Cardiac atrium fibroblast (primary cell): ENCODE data around the gene TXLNA. TPM values are rescaled to one million over a fixed set of nuclear protein-coding genes. Genes with fewer than 3 reads are reported as not detected.

Source experiments
- total RNA-seq: library from RNA; depleted of rRNA; stranded (reverse); fragments of >200 nt; gene quantifications from 2 replicates; pipeline ENCODE4 v1.2.3, GENCODE V29; 2015

Gene TXLNA
- total RNA-seq, result 49.5 and 58.6 TPM in 2 replicates

GRCh38 chr1:32179443-32180185 lies at the start of gene TXLNA:
Gene TXLNA (plus strand): TSS chr1:32179675. CDS start chr1:32180346, 671 bp downstream.

GRCh38 chr1:32200226-32201010 lies 20.9 kb downstream of the TXLNA start, which contains the start of gene CCDC28B:
Gene CCDC28B (plus strand): TSS chr1:32200595. CDS start chr1:32201936, 1,341 bp downstream.

GRCh38 chr1:32205401-32206370 lies 26.2 kb downstream of the TXLNA start, which contains the start of gene IQCC:
Gene IQCC (plus strand): TSS chr1:32205671. CDS start chr1:32205682, 11 bp downstream.

GRCh38 chr1:32208891-32209328 lies 29.4 kb downstream of the TXLNA start, which contains the start of gene DCDC2B:
Gene DCDC2B (plus strand): TSS chr1:32209089. CDS start chr1:32209094, 5 bp downstream.

GRCh38 chr1:32221980-32222755 lies 42.7 kb downstream of the TXLNA start, which contains the start of the genes EIF3I and TMEM234:
Gene EIF3I (plus strand): TSS chr1:32222407. CDS start chr1:32222442, 35 bp downstream.
Gene TMEM234 (minus strand): TSS chr1:32222353. CDS start chr1:32222322, 31 bp downstream.

GRCh38 chr1:32246888-32247273 lies 67.4 kb downstream of the TXLNA start, which contains the start of gene FAM167B:
Gene FAM167B (plus strand): TSS chr1:32247222. CDS start chr1:32247422, 200 bp downstream.

Other genes with a start within 250 kb of the TXLNA start
- gene PTP4A2, start 241.3 kb upstream of the TXLNA start, total RNA-seq, result 278 and 307 TPM in 2 replicates
- gene KHDRBS1, start 165.8 kb upstream of the TXLNA start, total RNA-seq, result 37.9 and 43.7 TPM in 2 replicates
- gene TMEM39B, start 106.7 kb upstream of the TXLNA start, total RNA-seq, result 5.0 and 11.4 TPM in 2 replicates
- gene KPNA6, start 71.6 kb upstream of the TXLNA start, total RNA-seq, result 35.6 and 41.8 TPM in 2 replicates
- 9.4 and 15.7 TPM in 2 replicates for gene CCDC28B, start 20.9 kb downstream of the TXLNA start, total RNA-seq
- gene IQCC, start 26.0 kb downstream of the TXLNA start, total RNA-seq, result 1.3 and 1.6 TPM in 2 replicates
- not detected in 2 replicates for gene DCDC2B, start 29.4 kb downstream of the TXLNA start, total RNA-seq
- 11.9 and 14.7 TPM in 2 replicates for gene TMEM234, start 42.7 kb downstream of the TXLNA start, total RNA-seq
- gene EIF3I, start 42.7 kb downstream of the TXLNA start, total RNA-seq, result 263 and 299 TPM in 2 replicates
- 2.8 TPM in 1 of 2 replicates, not detected in the other for gene FAM167B, start 67.5 kb downstream of the TXLNA start, total RNA-seq
- 0.49 TPM in 1 of 2 replicates, not detected in the other for gene LCK, start 71.6 kb downstream of the TXLNA start, total RNA-seq
- gene HDAC1, start 112.4 kb downstream of the TXLNA start, total RNA-seq, result 67.1 and 70.9 TPM in 2 replicates
- 268 and 400 TPM in 2 replicates for gene MARCKSL1, start 156.6 kb downstream of the TXLNA start, total RNA-seq
- gene FAM229A, start 182.8 kb downstream of the TXLNA start, total RNA-seq, result 0.18 and 0.97 TPM in 2 replicates
- gene TSSK3, start 182.9 kb downstream of the TXLNA start, total RNA-seq, result 0.32 TPM in 1 of 2 replicates, not detected in the other
- 65.9 and 67.7 TPM in 2 replicates for gene BSDC1, start 214.8 kb downstream of the TXLNA start, total RNA-seq